Stimulated activated CD8-positive, alpha-beta memory T cell treated with anti-CD3 and anti-CD28 coated beads, Interleukin-2, amount 100 ng/mL, for 48 hours (primary cell): ENCODE results near the gene TPM2.

Experiments used
- DNase-seq, 2 donors: peaks; one replicate each; pipeline ENCODE4 v3.0.0-alpha.2; 2020; ENCODE audit warnings: low read depth in 2 of 2

The TPM2 gene

DNA sequence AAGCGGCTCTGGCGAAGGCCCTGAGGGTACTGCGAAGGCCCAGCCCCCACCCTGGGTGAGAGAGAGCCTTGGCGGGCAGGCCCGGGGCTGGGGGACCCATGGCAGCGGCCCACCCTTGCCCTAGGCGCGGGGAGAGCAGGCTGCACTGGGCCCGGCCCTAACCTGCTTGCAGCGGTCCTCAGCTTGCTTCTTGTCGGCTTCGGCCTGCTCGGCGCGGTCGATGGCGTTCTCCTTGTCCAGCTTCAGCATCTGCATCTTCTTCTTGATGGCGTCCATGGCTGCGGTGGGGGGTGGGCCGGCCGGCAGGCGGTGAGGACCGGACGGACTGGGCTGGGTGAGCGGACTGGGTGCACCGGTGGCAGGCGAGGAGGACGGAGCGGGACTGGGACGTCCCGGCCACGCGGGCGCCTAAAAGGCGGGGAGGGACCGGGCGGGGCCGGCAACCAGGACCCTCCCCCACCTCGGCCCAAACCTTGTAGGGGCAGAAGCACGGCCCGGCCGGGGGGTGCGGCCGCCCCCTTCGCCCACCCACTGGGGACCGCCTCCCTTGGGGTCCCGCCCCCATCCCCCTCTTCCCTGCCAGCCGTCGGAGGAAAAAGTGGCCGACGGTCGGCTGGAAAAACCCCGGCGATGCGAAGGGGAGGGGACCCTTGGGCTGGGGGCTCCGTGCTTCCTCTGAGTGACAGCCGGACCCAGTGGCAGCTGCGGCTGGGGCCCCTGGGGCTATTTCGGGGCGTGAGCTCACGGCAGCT, at the start of gene TPM2:
TPM2 (minus strand) TSS at position 384 of the 752 bp plus-strand sequence; CDS start at position 276, 108 bp downstream.
- DNase-seq = no peak

GRCh38 chr9:35738924-35739323, 49.2 kb upstream of the TPM2 start:
- DNase-seq = no peak

DNA sequence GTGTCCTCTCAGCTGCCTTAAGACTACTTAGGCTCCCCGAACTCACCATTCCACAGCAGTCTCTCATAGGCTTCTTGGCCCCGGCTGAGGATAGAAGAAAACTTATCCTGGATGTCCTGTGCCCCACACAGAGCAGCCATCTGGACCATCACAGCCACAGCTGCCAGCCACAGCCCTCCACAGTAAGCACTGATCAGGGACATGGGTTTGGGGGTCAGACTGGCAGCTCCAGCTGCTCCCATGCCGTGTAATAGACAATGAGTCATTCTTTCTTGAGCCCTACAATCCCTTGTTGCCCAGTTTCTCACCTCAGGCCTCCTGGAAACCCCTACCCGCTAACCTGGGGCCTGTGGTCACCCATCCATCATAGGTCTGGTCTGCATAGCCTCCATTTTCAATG, 48.5 kb upstream of the TPM2 start:
- DNase-seq = no peak

DNA sequence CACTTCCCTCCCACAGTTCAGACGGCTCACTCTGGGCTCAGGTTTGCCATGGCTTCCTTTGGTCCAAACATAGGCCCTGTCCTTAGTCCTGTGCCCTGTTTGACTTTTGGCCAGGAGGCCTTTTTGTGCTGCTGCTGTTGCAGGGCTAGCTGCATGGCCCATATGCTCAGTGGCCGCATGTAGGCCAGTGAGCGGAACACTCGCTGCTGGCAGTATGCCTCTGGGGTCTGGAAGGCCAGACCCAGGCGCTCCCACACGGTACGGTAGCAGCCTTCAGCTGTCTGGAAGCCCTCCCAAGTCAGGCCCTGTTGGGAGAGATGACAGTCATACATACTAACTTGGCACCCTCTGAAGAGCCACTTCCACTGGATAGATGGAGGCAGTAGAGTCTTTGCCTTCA, 47.4 kb upstream of the TPM2 start:
- DNase-seq = no peak

- peak; percentile 27 to 40 for DNase-seq
Observed at GRCh38 chr9:35736201-35736633, 46.5 kb upstream of the TPM2 start.

DNA sequence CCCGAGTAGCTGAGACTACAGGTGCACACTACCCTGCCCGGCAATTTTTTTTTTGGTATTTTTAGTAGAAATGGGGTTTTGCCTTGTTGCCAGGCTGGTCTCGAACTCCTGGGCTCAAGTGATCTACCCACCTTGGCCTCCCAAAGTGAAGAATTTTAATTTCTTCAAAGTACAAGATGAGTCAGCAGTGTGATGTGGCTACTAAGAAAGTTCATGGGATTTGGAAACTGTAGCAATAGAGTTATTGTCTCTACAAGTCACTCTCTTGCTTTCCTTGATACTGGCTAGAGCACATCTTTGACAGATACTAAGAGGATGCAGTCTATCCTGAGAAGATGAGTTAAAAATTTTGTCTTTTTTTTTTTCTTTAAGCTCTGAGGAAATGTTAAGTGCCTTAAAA, 44.4 kb upstream of the TPM2 start:
- no peak for DNase-seq

DNA sequence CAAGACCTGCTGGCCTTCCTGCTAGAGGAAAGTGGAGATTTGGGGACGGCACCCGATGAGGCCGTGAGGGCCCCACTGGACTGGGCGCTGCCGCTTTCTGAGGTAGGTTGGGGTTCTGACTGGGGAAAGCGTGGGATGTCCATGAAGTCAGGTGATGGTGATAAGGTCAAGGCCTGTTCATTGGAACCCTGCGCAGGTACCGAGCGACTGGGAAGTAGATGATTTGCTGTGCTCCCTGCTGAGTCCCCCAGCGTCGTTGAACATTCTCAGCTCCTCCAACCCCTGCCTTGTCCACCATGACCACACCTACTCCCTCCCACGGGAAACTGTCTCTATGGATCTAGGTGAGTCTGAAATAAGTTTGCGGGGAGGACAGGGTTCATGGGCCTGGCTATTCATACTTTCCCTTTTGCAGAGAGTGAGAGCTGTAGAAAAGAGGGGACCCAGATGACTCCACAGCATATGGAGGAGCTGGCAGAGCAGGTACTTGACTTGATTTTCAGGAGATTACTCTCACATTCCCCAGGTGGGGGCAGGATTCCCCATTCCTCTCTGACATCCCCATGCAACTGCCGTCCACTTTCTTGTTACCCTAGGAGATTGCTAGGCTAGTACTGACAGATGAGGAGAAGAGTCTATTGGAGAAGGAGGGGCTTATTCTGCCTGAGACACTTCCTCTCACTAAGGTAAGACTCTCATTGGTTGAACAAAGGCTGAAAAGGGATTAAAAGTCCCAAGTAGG, 43.2 kb upstream of the TPM2 start:
- peak in 1 of 2 donors; percentile 28 for DNase-seq

- peak; percentile 96 for DNase-seq
Observed at GRCh38 chr9:35732185-35732799, 42.6 kb upstream of the TPM2 start, which contains the start of the genes CREB3 and TLN1. Gene CREB3 (plus strand): TSS chr9:35732666. CDS start chr9:35732773, 107 bp downstream. Gene TLN1 (minus strand): TSS chr9:35732195. CDS start chr9:35725694, 6,501 bp downstream.

GRCh38 chr9:35731415-35732184, 41.9 kb upstream of the TPM2 start:
- no peak for DNase-seq

- DNase-seq = no peak
Observed at GRCh38 chr9:35730486-35730854, 40.7 kb upstream of the TPM2 start.

- no peak for DNase-seq
Observed at GRCh38 chr9:35729700-35730485, 40.2 kb upstream of the TPM2 start.

GRCh38 chr9:35729101-35729500, 39.4 kb upstream of the TPM2 start:
- no peak for DNase-seq

DNA sequence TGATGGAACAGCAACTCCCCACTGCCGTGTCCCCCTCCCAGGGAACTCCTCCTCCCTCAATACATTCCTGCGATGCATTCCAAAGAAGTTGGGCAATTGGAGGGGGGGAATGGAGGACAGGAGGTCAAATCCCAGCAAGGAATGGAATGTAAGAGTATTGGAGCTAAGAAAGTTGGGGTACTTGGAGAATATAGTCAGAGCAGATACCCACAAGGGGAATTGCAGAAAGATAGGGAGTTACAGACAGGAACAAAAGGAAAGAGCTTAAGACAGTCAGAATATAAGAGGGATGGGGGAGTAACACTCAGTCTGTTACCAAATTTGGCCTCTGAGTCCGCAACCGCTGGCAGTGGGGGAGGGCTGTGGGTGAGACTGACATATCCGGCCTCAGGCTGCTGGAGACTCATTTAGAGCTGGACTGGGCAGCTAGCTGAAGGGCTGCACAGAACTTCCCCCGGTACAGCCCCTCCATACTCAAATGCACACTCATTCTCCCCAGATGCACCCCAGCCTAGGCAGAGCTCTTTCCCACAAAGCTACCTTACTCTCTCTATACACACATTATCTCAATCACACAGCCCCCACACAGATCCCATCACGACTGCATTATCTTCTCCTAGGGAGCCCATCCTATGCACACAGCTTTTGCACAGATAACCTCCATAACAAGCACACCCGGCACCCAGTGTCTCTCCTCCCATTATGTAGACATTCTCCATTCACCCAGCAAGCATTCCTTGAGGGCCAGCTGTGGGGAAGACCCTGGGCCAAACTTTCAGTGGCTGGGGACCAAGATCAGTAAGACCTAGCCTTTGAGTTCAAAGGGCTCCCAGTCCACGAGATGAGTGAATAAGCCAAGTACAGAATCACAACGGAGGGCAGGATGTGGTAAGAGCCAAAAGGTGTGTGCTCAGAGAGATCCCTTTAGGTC, 38.6 kb upstream of the TPM2 start:
- DNase-seq = peak; percentile 40 to 48

DNA sequence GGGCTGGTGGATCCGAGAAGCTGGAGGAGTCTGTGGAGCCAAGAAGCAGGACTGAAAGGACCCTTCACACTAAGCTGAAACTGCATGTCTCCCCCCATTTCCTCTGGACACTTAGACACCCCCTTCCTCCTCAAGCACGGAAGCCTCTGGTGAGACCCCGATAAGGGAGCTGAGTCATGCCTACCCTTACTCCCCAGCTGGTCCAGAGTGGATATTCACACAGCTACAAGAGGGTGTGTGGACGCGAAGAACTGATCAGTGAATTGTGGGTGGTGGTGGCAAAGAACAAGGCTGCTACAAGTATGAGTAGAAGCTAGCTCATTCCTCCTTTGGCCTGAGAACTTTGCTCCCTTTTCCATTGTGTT, 37.9 kb upstream of the TPM2 start:
- DNase-seq = no peak

DNA sequence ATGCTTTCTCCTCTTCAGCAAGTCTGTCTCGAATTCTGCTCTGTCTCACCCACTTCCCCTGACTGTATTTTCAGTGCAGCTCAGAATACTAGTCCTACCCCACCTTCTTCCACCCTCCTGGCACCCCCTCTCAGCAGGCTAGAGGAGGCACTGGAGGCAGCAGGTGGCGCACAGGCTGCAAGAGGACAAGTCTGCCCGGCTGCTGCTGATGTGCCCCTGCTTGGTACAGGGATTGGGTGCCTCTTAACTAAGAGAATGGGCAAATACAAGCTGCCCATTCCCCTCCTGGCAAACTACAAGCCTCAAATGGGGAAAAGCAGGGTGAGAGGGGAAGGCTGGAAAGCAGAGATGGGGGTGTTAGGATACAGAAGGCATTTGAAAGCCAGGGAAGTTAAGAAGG, 37.2 kb upstream of the TPM2 start:
- no peak for DNase-seq

DNA sequence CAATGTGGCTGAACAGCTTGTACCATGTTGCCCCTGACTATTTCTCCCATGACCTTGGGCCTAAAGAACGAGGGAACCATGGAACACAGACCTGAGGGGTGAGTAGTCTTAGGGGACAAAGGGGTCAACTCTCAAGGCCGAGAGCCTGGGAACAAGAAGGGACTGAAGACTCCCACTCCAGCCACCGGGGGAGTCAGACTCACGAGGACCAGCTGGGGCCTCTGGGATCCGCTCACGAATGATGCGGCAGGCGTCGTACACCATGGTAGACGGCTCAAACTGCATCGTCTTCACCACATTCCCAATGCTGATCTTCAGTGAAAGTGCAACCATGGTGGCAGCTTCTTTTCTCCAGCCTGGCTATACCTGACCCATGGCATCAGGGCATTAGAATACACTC, 35.6 kb upstream of the TPM2 start:
- DNase-seq = no peak

DNA sequence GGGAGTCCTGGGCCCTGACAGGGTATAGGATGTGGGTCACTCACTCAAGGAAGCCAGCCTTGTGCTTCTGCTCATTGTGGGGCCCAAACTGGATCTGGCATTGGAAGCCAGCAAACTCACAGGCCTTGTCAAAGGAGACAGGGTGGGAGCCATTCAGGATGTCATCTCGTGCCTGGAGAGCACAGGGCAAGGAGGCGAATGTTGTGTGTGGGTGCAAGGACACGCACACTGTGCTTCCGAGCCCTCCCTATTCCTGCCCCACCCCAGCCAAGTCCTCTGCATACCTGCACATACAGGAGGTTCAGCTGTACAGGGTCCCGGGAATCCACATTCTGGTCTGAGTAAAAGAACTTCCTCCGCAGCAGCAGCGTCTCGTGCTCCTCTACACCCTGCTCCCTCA, 34.2 kb upstream of the TPM2 start:
- DNase-seq = no peak

DNA sequence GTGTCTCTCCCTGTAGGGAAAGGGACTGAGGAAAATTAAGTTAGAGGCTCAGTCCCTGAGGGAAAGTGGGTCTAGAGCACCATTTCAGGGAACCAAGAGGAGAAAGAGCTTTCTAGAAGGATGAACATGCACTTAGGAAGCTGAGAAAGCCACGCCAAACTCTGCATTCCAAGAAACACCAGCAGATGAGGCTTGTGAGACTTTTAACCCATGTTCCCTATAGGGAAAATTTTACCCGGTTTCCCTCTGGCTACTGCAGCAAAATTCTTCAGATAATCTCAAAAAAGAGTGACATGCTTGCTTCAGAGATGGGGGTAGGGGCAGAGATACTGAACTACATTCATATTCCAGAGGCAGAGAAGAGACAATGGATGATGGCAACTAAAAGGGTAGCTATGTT, 33.7 kb upstream of the TPM2 start:
- no peak for DNase-seq

DNA sequence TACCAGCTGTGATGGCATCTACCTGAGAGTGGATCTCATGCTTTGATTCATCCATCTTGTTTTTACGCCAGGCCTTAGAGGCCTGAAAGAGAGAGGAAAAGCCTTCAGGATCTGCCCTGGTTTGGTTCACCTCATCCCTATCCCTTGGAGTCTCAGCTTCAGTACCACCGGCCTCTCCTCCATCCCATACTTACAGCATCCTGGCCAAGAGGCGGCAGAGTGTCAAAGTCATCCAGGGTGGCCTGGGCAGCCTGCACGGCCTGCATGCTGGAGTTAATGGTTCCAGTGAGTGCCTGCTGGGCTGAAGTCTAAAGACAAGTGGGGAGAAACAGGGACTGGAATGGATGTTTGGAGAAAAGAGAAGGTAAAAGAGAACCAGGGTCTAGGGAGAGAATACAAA, 29.8 kb upstream of the TPM2 start:
- DNase-seq = no peak
